H9 (cell line): Measurements from ENCODE around the gene PHOX2A. TPM values are rescaled to one million over a fixed set of nuclear protein-coding genes. Genes with fewer than 3 reads are reported as not detected.
A peak's percentile ranks its signal among the peaks of the same experiment; 100 is the strongest.

Experiments used
- DNase-seq: peaks from one replicate; pipeline ENCODE4 v3.0.0-alpha.2; 2017
- H2AFZ ChIP-seq: one replicate; pipeline ENCODE4 v1.6.1; 2013; ENCODE audit warnings: mild to moderate bottlenecking, low read length, control low read depth, moderate library complexity
- H2AK5ac ChIP-seq: 2 replicates; pipeline ENCODE4 v1.6.1; 2013; ENCODE audit warnings: low read length, control low read depth, mixed read lengths; ENCODE audit not compliant: insufficient read length
- H2BK120ac ChIP-seq: one replicate; pipeline ENCODE4 v1.6.1; 2013; ENCODE audit warnings: low read depth, mild to moderate bottlenecking, low read length, control low read depth, inconsistent platforms; ENCODE audit not compliant: poor library complexity, severe bottlenecking
- H2BK12ac ChIP-seq: 2 replicates; pipeline ENCODE4 v1.6.1; 2013; ENCODE audit warnings: low read length, control low read depth, mixed read lengths, low read depth; ENCODE audit not compliant: insufficient read length
- H2BK15ac ChIP-seq: 2 replicates; pipeline ENCODE4 v1.6.1; 2013; ENCODE audit warnings: low read depth, low read length, control low read depth
- H2BK20ac ChIP-seq: one replicate; pipeline ENCODE4 v1.6.1; 2013; ENCODE audit warnings: low read depth, mild to moderate bottlenecking, low read length, control low read depth, inconsistent platforms; ENCODE audit not compliant: poor library complexity, severe bottlenecking
- H2BK5ac ChIP-seq: 2 replicates; pipeline ENCODE4 v1.6.1; 2013; ENCODE audit warnings: low read length, control low read depth, mixed read lengths; ENCODE audit not compliant: insufficient read length
- H3K14ac ChIP-seq: 2 replicates; pipeline ENCODE4 v1.6.1; 2013; ENCODE audit warnings: low read length, control low read depth; ENCODE audit not compliant: insufficient read depth
- H3K18ac ChIP-seq: 2 replicates; pipeline ENCODE4 v1.6.1; 2013; ENCODE audit warnings: low read depth, mild to moderate bottlenecking, mixed read lengths, low read length, control low read depth; ENCODE audit not compliant: insufficient read length
- H3K23ac ChIP-seq: 2 replicates; pipeline ENCODE4 v1.6.1; 2013; ENCODE audit warnings: low read length, control low read depth, mixed read lengths, low read depth; ENCODE audit not compliant: insufficient read length
- H3K23me2 ChIP-seq: 2 replicates; pipeline ENCODE4 v1.6.1; 2013; ENCODE audit warnings: low read depth, mild to moderate bottlenecking, mixed read lengths, low read length, control low read depth; ENCODE audit not compliant: insufficient read length, poor library complexity, severe bottlenecking
- H3K27ac ChIP-seq: 2 replicates; pipeline ENCODE4 v1.5.1; 2013; ENCODE audit warnings: low read length, control low read depth, mixed read lengths, low read depth; ENCODE audit not compliant: insufficient read length
- H3K27me3 ChIP-seq: 2 replicates; pipeline ENCODE4 v1.6.1; 2013; ENCODE audit warnings: low read length, control low read depth, inconsistent platforms; ENCODE audit not compliant: insufficient read depth
- H3K4ac ChIP-seq: 2 replicates; pipeline ENCODE4 v1.6.1; 2013; ENCODE audit warnings: low read depth, mild to moderate bottlenecking, control low read depth, inconsistent platforms, low read length, moderate library complexity
- H3K4me1 ChIP-seq: 2 replicates; pipeline ENCODE4 v1.6.1; 2013; ENCODE audit warnings: low read length, control low read depth, inconsistent platforms; ENCODE audit not compliant: insufficient read depth
- H3K4me2 ChIP-seq: 2 replicates; pipeline ENCODE4 v1.6.1; 2013; ENCODE audit warnings: low read length, control low read depth, mixed read lengths; ENCODE audit not compliant: insufficient read length, insufficient read depth
- H3K56ac ChIP-seq: 2 replicates; pipeline ENCODE4 v1.6.1; 2013; ENCODE audit warnings: low read depth, mild to moderate bottlenecking, mixed read lengths, low read length, control low read depth; ENCODE audit not compliant: insufficient read length
- H3K79me1 ChIP-seq: 2 replicates; pipeline ENCODE4 v1.6.1; 2013; ENCODE audit warnings: low read depth, mild to moderate bottlenecking, moderate library complexity, low read length, control low read depth, inconsistent platforms; ENCODE audit not compliant: insufficient read depth, poor library complexity, severe bottlenecking
- H3K79me2 ChIP-seq: 2 replicates; pipeline ENCODE4 v1.6.1; 2013; ENCODE audit warnings: low read length, control low read depth, inconsistent platforms; ENCODE audit not compliant: insufficient read depth
- H3K9ac ChIP-seq: 2 replicates; pipeline ENCODE4 v1.6.1; 2013; ENCODE audit warnings: low read length, control low read depth, mixed read lengths; ENCODE audit not compliant: insufficient read length; ENCODE audit errors: extremely low read depth
- H3K9me3 ChIP-seq: one replicate; pipeline ENCODE4 v1.6.1; 2013; ENCODE audit warnings: low read depth, low read length, inconsistent platforms; ENCODE audit not compliant: control insufficient read depth
- H3T11ph ChIP-seq: one replicate; pipeline ENCODE4 v1.6.1; 2013; ENCODE audit warnings: mild to moderate bottlenecking, low read length, control low read depth, inconsistent platforms
- H4K20me1 ChIP-seq: one replicate; pipeline ENCODE4 v1.6.1; 2013; ENCODE audit not compliant: control insufficient read depth, insufficient read length, insufficient read depth
- H4K5ac ChIP-seq: 2 replicates; pipeline ENCODE4 v1.6.1; 2013; ENCODE audit warnings: low read depth, mild to moderate bottlenecking, mixed read lengths, low read length, control low read depth; ENCODE audit not compliant: insufficient read length
- H4K8ac ChIP-seq: replicated peaks from 2 replicates; pipeline ENCODE4 v1.6.1; 2013; ENCODE audit warnings: low read length, control low read depth, mixed read lengths, low read depth; ENCODE audit not compliant: insufficient read length
- H4K91ac ChIP-seq: 2 replicates; pipeline ENCODE4 v1.6.1; 2013; ENCODE audit warnings: low read depth, mild to moderate bottlenecking, moderate library complexity, mixed read lengths, low read length, control low read depth; ENCODE audit not compliant: insufficient read length
- H3K27ac Mint-ChIP-seq, 3 experiments: 2 replicates in 2 of 3; 3 replicates in 1 of 3; pipeline ENCODE4 v1.8.0; 2020 to 2021; ENCODE audit warnings: mixed read lengths in 3 of 3, mild to moderate bottlenecking in 1 of 3, moderate library complexity in 1 of 3
- H3K27me3 Mint-ChIP-seq: 2 replicates; pipeline ENCODE4 v1.8.0; 2021; ENCODE audit warnings: low read depth, mild to moderate bottlenecking, moderate library complexity, mixed read lengths
- H3K36me3 Mint-ChIP-seq, 3 experiments: 2 replicates in 2 of 3; 3 replicates in 1 of 3; pipeline ENCODE4 v1.8.0; 2020 to 2021; ENCODE audit warnings: low read depth in 3 of 3, mixed read lengths in 3 of 3; ENCODE audit not compliant: insufficient read depth in 1 of 3
- H3K4me1 Mint-ChIP-seq, 2 experiments: 2 replicates each; pipeline ENCODE4 v1.8.0; 2020; ENCODE audit warnings: mixed read lengths in 2 of 2
- H3K4me3 Mint-ChIP-seq, 2 experiments: 2 replicates in 1 of 2; 3 replicates in 1 of 2; pipeline ENCODE4 v1.8.0; 2020 to 2021; ENCODE audit warnings: mild to moderate bottlenecking in 2 of 2, mixed read lengths in 2 of 2, moderate library complexity in 1 of 2
- H3K9me3 Mint-ChIP-seq, 2 experiments: 2 replicates in 1 of 2; 3 replicates in 1 of 2; pipeline ENCODE4 v1.8.0; 2020; ENCODE audit warnings: mild to moderate bottlenecking in 2 of 2, mixed read lengths in 2 of 2, moderate library complexity in 1 of 2
- WGBS: extraction: QIAGEN DNeasy Blood & Tissue Kit; methylation state at CpG from one replicate; pipeline ENCODE4 v1.1.7; 2013; ENCODE audit warnings: missing lambda C conversion rate, low lambda C conversion rate, mixed read lengths; ENCODE audit not compliant: insufficient read length; ENCODE audit errors: extremely low coverage; 5-methylcytosine and 5-hydroxymethylcytosine counted together
- total RNA-seq: library from RNA; stranded (reverse); gene quantifications from 2 replicates; pipeline ENCODE4 v1.2.1, GENCODE V29; 2021
- TF ChIP-seq, protein P1 (sequence below): fragments of 200-600 bp; sonication (generic); conservative IDR thresholded peaks from 3 replicates; pipeline ENCODE4 v1.8.0; 2021; ENCODE audit warnings: antibody characterized with exemption, mild to moderate bottlenecking

The PHOX2A gene
- total RNA-seq, 1 experiment from 2014 or later = 1.4 TPM

DNA sequence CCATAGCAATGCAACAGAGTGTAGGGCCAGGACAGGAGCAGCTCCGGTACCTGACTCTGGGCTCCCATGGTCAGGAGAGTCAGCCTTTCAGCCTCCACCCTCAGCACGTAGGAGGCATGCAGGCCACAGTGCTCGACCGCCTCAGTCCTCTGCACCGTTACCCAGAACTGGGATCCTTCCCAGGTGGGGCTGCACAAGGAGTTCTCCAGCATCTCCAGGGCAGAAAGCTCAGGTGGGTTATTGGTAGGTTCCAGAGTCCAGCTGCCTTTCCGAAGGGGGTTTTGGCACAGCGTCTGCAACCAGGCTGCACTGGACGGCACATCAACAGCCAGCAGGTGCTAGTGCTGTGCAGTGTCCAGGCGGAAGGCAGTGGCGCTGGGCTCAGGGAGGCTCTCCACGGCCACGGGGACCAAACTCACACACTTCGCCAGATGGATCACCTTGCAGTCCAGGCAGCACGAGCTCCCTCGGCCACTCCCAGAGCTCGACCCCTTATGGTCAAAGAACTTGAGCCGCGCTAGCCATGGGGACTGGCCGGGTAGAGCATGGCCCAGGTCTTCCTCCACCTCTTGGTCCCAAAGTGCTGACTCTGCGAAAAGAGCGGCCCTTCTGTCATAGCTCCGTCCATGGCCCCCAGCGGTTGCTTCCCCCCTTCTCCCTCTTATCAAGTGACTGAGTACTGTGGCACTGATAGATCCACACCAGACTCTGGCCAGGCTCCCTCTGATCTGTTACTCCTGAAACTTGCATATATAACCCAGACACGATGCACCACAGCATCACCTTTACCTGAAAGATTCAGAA, 6.9 kb upstream of the PHOX2A start:
- H4K8ac ChIP-seq = no peak overlapping the region
- no CpG with 5 or more reads among the region's 24 CpGs for WGBS
- Mint-ChIP-seq H3K27ac (no peak overlapping the region), H3K36me3 (peaks cover 0 to 9% (median 0%) of the 10 kb centered on the region in 3 experiments; a peak in 2 of 7 replicates), H3K9me3 (peaks cover 4 to 18% of the 10 kb centered on the region in 2 experiments; a peak in 4 of 5 replicates), H3K4me1 (peaks cover 4% of the 10 kb centered on the region in 2 experiments), H3K27me3 (peaks cover 42% of the 10 kb centered on the region), H3K4me3 (peak overlapping the region in 1 of 2 experiments; percentile 50; a peak in 1 of 5 replicates)
- no peak overlapping the region for H3K27ac ChIP-seq
- no peaks in the 10 kb centered on the region for H4K20me1 ChIP-seq
- H3K56ac ChIP-seq = no peak overlapping the region
- H3K27me3 ChIP-seq = peaks cover 22% of the 10 kb centered on the region; the same call in 1 of the 2 replicates
- H2BK5ac ChIP-seq = no peak overlapping the region
- no peak overlapping the region for H3K4me2 ChIP-seq
- no peak overlapping the region for H2AK5ac ChIP-seq
- no peaks in the 10 kb centered on the region for H3K79me2 ChIP-seq
- no peak overlapping the region for H4K91ac ChIP-seq
- H3K4ac ChIP-seq = no peak overlapping the region
- no peak overlapping the region for H2BK15ac ChIP-seq
- no peaks in the 10 kb centered on the region for H3K79me1 ChIP-seq
- H3T11ph ChIP-seq = no peak overlapping the region
- H3K23me2 ChIP-seq = no peaks in the 10 kb centered on the region
- H3K18ac ChIP-seq = no peak overlapping the region
- no peak overlapping the region for H4K5ac ChIP-seq
- H3K9ac ChIP-seq = no peak overlapping the region
- peaks cover 6% of the 10 kb centered on the region; the same call in 1 of the 2 replicates for H3K4me1 ChIP-seq
- DNase-seq = no peak
- no peak overlapping the region for H2BK12ac ChIP-seq
- H2AFZ ChIP-seq = no peak overlapping the region
- TF ChIP-seq, protein P1, sequence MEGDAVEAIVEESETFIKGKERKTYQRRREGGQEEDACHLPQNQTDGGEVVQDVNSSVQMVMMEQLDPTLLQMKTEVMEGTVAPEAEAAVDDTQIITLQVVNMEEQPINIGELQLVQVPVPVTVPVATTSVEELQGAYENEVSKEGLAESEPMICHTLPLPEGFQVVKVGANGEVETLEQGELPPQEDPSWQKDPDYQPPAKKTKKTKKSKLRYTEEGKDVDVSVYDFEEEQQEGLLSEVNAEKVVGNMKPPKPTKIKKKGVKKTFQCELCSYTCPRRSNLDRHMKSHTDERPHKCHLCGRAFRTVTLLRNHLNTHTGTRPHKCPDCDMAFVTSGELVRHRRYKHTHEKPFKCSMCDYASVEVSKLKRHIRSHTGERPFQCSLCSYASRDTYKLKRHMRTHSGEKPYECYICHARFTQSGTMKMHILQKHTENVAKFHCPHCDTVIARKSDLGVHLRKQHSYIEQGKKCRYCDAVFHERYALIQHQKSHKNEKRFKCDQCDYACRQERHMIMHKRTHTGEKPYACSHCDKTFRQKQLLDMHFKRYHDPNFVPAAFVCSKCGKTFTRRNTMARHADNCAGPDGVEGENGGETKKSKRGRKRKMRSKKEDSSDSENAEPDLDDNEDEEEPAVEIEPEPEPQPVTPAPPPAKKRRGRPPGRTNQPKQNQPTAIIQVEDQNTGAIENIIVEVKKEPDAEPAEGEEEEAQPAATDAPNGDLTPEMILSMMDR = no peak
- H2BK120ac ChIP-seq = no peak overlapping the region
- no peak overlapping the region for H3K23ac ChIP-seq
- H2BK20ac ChIP-seq = no peak overlapping the region
- no peak overlapping the region; the same call in 1 of the 2 replicates for H3K14ac ChIP-seq
- H3K9me3 ChIP-seq = no peaks in the 10 kb centered on the region
